SK-N-SH (cell line): Measurements from ENCODE around the gene OR5K3. TPM values are rescaled to one million over a fixed set of nuclear protein-coding genes. Genes with fewer than 3 reads are reported as not detected.

ENCODE experiments used
- CTCF ChIA-PET: fragments of 300-600, 350-600 bp; formaldehyde crosslinking; extraction: SDS; loops from one replicate; lab custom pipeline; 2021; lab: Yijun Ruan, JAX
- POLR2A ChIA-PET: fragments of 350-600 bp; sonication (Branson Sonifier 250); formaldehyde crosslinking; extraction: SDS; loops from one replicate; lab custom pipeline; 2020; ENCODE audit warnings: antibody characterized with exemption, inconsistent platforms; lab: Yijun Ruan, JAX
- DNase-seq: peaks from one replicate; pipeline ENCODE4 v3.0.0; 2012
- H2AFZ ChIP-seq: fragments of 200-600 bp; sonication (generic); 2 replicates; pipeline ENCODE4 v1.8.1; 2016; ENCODE audit warnings: antibody characterized with exemption, mild to moderate bottlenecking, low read depth
- H3F3A ChIP-seq: fragments of 200-600 bp; sonication (generic); replicated peaks from 2 replicates; pipeline ENCODE3; 2016; ENCODE audit warnings: antibody characterized with exemption, mild to moderate bottlenecking; ENCODE audit not compliant: insufficient read depth
- H3K27ac ChIP-seq, 2 experiments: fragments of 200-500 bp in 1 of 2; fragments of 200-600 bp in 1 of 2; sonication (Bioruptor generic) in 1 of 2; sonication (generic), shearing (Covaris generic) in 1 of 2; 2 replicates each; pipeline versions ENCODE4 v1.5.1 to v1.6.1; 2014 to 2016; ENCODE audit warnings: low read depth in 2 of 2, inconsistent platforms in 1 of 2, low read length in 1 of 2, mild to moderate bottlenecking in 1 of 2, mixed read lengths in 1 of 2
- H3K27me3 ChIP-seq: fragments of 200-600 bp; sonication (generic), shearing (Covaris generic); 2 replicates; pipeline ENCODE4 v1.6.1; 2016; ENCODE audit warnings: mixed run types; ENCODE audit not compliant: insufficient read depth
- H3K36me3 ChIP-seq, 2 experiments: fragments of 200-500 bp in 1 of 2; fragments of 200-600 bp in 1 of 2; sonication (Bioruptor generic) in 1 of 2; sonication (generic) in 1 of 2; replicated peaks in 1 of 2; 2 replicates each; pipeline versions ENCODE3 to v1.5.1; 2014 to 2016; ENCODE audit warnings: low read length in 1 of 2, mild to moderate bottlenecking in 1 of 2; ENCODE audit not compliant: insufficient read depth in 2 of 2, control insufficient read depth in 1 of 2
- H3K4me1 ChIP-seq, 2 experiments: fragments of 200-500 bp in 1 of 2; fragments of 200-600 bp in 1 of 2; sonication (Bioruptor generic) in 1 of 2; sonication (generic), shearing (Covaris generic) in 1 of 2; 2 replicates each; pipeline versions ENCODE4 v1.5.1 to v1.6.1; 2014 to 2016; ENCODE audit warnings: low read depth in 1 of 2, low read length in 1 of 2, mixed run types in 1 of 2; ENCODE audit not compliant: insufficient read depth in 2 of 2, control insufficient read depth in 1 of 2
- H3K4me2 ChIP-seq: fragments of 200-600 bp; sonication (generic), shearing (Covaris generic); 2 replicates; pipeline ENCODE4 v1.6.1; 2017; ENCODE audit warnings: mixed run types
- H3K4me3 ChIP-seq, 2 experiments: fragments of 200-500 bp in 1 of 2; fragments of 200-600 bp in 1 of 2; sonication (Bioruptor generic) in 1 of 2; sonication (generic), shearing (Covaris generic) in 1 of 2; 2 replicates each; pipeline versions ENCODE4 v1.5.1 to v1.8.1; 2014 to 2016; ENCODE audit warnings: low read depth in 2 of 2, inconsistent platforms in 1 of 2, low read length in 1 of 2, mild to moderate bottlenecking in 1 of 2, mixed read lengths in 1 of 2, moderate library complexity in 1 of 2
- H3K79me2 ChIP-seq: fragments of 200-600 bp; sonication (generic); 2 replicates; pipeline ENCODE4 v1.8.1; 2017; ENCODE audit warnings: mild to moderate bottlenecking; ENCODE audit not compliant: insufficient read depth
- H3K9ac ChIP-seq: fragments of 200-600 bp; sonication (generic); 2 replicates; pipeline ENCODE4 v1.6.1; 2017; ENCODE audit warnings: mixed run types
- H3K9me2 ChIP-seq: fragments of 200-600 bp; sonication (generic); 2 replicates; pipeline ENCODE4 v1.6.1; 2017; ENCODE audit warnings: mixed run types
- H3K9me3 ChIP-seq: fragments of 200-600 bp; sonication (generic); 2 replicates; pipeline ENCODE4 v1.6.1; 2017; ENCODE audit warnings: mixed run types, mild to moderate bottlenecking, moderate library complexity
- H4K20me1 ChIP-seq: fragments of 200-600 bp; sonication (generic); 2 replicates; pipeline ENCODE4 v1.6.1; 2017; ENCODE audit warnings: mild to moderate bottlenecking, mixed run types; ENCODE audit not compliant: insufficient read depth
- FOSL2 ChIP-seq: IDR thresholded peaks from 2 replicates; pipeline ENCODE4 v1.4.0; 2012; ENCODE audit warnings: low read depth, mild to moderate bottlenecking, moderate library complexity, borderline replicate concordance
- FOXJ3 ChIP-seq: sonication (generic); formaldehyde crosslinking; IDR thresholded peaks from 2 replicates; pipeline ENCODE4 v1.5.1; 2020; ENCODE audit warnings: mild to moderate bottlenecking, missing genetic modification reagents
- GABPA ChIP-seq: IDR thresholded peaks from 2 replicates; pipeline ENCODE4 v1.4.0; 2012; ENCODE audit warnings: low read depth, mild to moderate bottlenecking
- JUND ChIP-seq: IDR thresholded peaks from 2 replicates; pipeline ENCODE4 v1.4.0; 2012
- MEF2A ChIP-seq: IDR thresholded peaks from 2 replicates; pipeline ENCODE4 v1.4.0; 2012; ENCODE audit warnings: low read depth, borderline replicate concordance
- PBX3 ChIP-seq: IDR thresholded peaks from 2 replicates; pipeline ENCODE4; 2012
- POLR2AphosphoS5 ChIP-seq: IDR thresholded peaks from 2 replicates; pipeline ENCODE4 v1.6.1; 2012; ENCODE audit warnings: low read depth, low read length
- SIN3A ChIP-seq: IDR thresholded peaks from 2 replicates; pipeline ENCODE4 v1.6.1; 2012; ENCODE audit warnings: low read depth, mild to moderate bottlenecking, low read length, moderate library complexity, borderline replicate concordance
- TCF12 ChIP-seq: IDR thresholded peaks from 2 replicates; pipeline ENCODE4 v1.4.0; 2012
- USF1 ChIP-seq: IDR thresholded peaks from 2 replicates; pipeline ENCODE4 v1.4.0; 2012; ENCODE audit warnings: low read depth, borderline replicate concordance
- ZBTB33 ChIP-seq: IDR thresholded peaks from 2 replicates; pipeline ENCODE4 v1.4.0; 2012; ENCODE audit warnings: low read depth, borderline replicate concordance
- polyA plus RNA-seq, 3 experiments: library from polyadenylated mRNA; depleted of rRNA; stranded (reverse); fragments of >200 nt; gene quantifications; 2 replicates each; pipeline ENCODE4 v1.2.3, GENCODE V29; 2012

OR5K3 gene
- polyA plus RNA-seq, 1 of the 3 experiments (the other 2 are of a cell fraction) = not detected

GRCh38 chr3:98440283-98440682 is 49.8 kb downstream of the OR5K3 start:
- no peaks in the 10 kb centered on the region for H3F3A ChIP-seq
- TF ChIP-seq GABPA (no peak), USF1 (no peak), PBX3 (no peak), FOSL2 (no peak), MEF2A (no peak), SIN3A (no peak), JUND (no peak), POLR2AphosphoS5 (no peak), FOXJ3 (CRISPR knock-in tag) (no peak), TCF12 (no peak), ZBTB33 (no peak)
- H3K9me2 ChIP-seq = no peaks in the 10 kb centered on the region
- H3K9me3 ChIP-seq = no peaks in the 10 kb centered on the region
- ChIA-PET POLR2A (no interaction called here), CTCF (no interaction called here)
- no peaks in the 10 kb centered on the region for H4K20me1 ChIP-seq
- H3K4me1 ChIP-seq = no peaks in the 10 kb centered on the region
- no peak overlapping the region for H3K4me3 ChIP-seq
- H3K4me2 ChIP-seq = no peak overlapping the region
- H3K27me3 ChIP-seq = peaks cover 4% of the 10 kb centered on the region; the same call in 1 of the 2 replicates
- H3K9ac ChIP-seq = no peak overlapping the region
- DNase-seq = no peak
- no peak overlapping the region for H2AFZ ChIP-seq
- no peaks in the 10 kb centered on the region for H3K79me2 ChIP-seq
- H3K27ac ChIP-seq = no peak overlapping the region
- H3K36me3 ChIP-seq = no peaks in the 10 kb centered on the region

Other genes starting within 250 kb of the OR5K3 start
- not detected in 2 replicates for gene OR5H14, start 243.2 kb upstream of the OR5K3 start, polyA plus RNA-seq (2012; rRNA removed)
- gene OR5H15, start 224.0 kb upstream of the OR5K3 start, polyA plus RNA-seq (2012; rRNA removed) = not detected in 2 replicates
- not detected in 2 replicates for gene OR5H6, start 126.4 kb upstream of the OR5K3 start, polyA plus RNA-seq (2012; rRNA removed)
- gene OR5H2, start 108.2 kb upstream of the OR5K3 start, polyA plus RNA-seq (2012; rRNA removed) = not detected in 2 replicates
- not detected in 2 replicates for gene OR5K4, start 36.8 kb upstream of the OR5K3 start, polyA plus RNA-seq (2012; rRNA removed)
- gene OR5K1, start 72.5 kb downstream of the OR5K3 start, polyA plus RNA-seq (2012; rRNA removed) = not detected in 2 replicates
- gene OR5K2, start 107.0 kb downstream of the OR5K3 start, polyA plus RNA-seq (2012; rRNA removed) = not detected in 2 replicates
- gene CLDND1, start 132.2 kb downstream of the OR5K3 start, polyA plus RNA-seq (2012; rRNA removed) = 110 and 165 TPM in 2 replicates
- not detected in 2 replicates for gene GPR15, start 141.3 kb downstream of the OR5K3 start, polyA plus RNA-seq (2012; rRNA removed)
- 36.7 and 37.2 TPM in 2 replicates for gene CPOX, start 202.9 kb downstream of the OR5K3 start, polyA plus RNA-seq (2012; rRNA removed)